Kidney epithelial cell (primary cell): ENCODE data around the gene HDDC3. TPM values are rescaled to one million over a fixed set of nuclear protein-coding genes. Genes with fewer than 3 reads are reported as not detected.

Experiments
- DNase-seq: peaks from one replicate; pipeline ENCODE4 v3.0.0-alpha.2; 2010; ENCODE audit warnings: low read depth
- H3K27me3 ChIP-seq: 2 replicates; pipeline ENCODE4 v1.6.0; 2011; ENCODE audit warnings: low read length; ENCODE audit not compliant: control insufficient read depth, insufficient read depth
- H3K36me3 ChIP-seq: 2 replicates; pipeline ENCODE4 v1.5.1; 2011; ENCODE audit warnings: low read length; ENCODE audit not compliant: control insufficient read depth, insufficient read depth
- H3K4me3 ChIP-seq: 2 replicates; pipeline ENCODE4 v1.5.1; 2011; ENCODE audit warnings: low read depth, mild to moderate bottlenecking, control low read depth, low read length
- CTCF ChIP-seq: IDR thresholded peaks from 2 replicates; pipeline ENCODE4 v1.5.1; 2011; ENCODE audit warnings: mild to moderate bottlenecking, moderate library complexity, low read length, control low read depth, inconsistent platforms; ENCODE audit not compliant: insufficient read depth, poor library complexity, severe bottlenecking
- total RNA-seq: library from RNA; depleted of rRNA; stranded (reverse); fragments of >200 nt; gene quantifications from 2 replicates; pipeline ENCODE4 v1.2.3, GENCODE V29; 2015

The HDDC3 gene
- total RNA-seq, 1 donor from 2014 or later: 20.0 TPM

GRCh38 chr15:90893175-90894090, 38.9 kb downstream of the HDDC3 start:
- Histone ChIP-seq H3K27me3 (no peaks in the 10 kb centered on the region), H3K36me3 (no peaks in the 10 kb centered on the region), H3K4me3 (no peak overlapping the region)
- no peak for DNase-seq
- peak; percentile 18 for TF ChIP-seq CTCF

GRCh38 chr15:90892498-90893174, 39.7 kb downstream of the HDDC3 start:
- Histone ChIP-seq H3K36me3 (no peaks in the 10 kb centered on the region), H3K27me3 (no peaks in the 10 kb centered on the region), H3K4me3 (no peak overlapping the region)
- no peak for TF ChIP-seq CTCF
- DNase-seq: no peak

GRCh38 chr15:90892023-90892422, 40.3 kb downstream of the HDDC3 start:
- Histone ChIP-seq H3K4me3 (no peak overlapping the region), H3K36me3 (no peaks in the 10 kb centered on the region), H3K27me3 (no peaks in the 10 kb centered on the region)
- DNase-seq: no peak
- TF ChIP-seq CTCF: no peak

GRCh38 chr15:90891346-90891949, 40.9 kb downstream of the HDDC3 start:
- no peak for TF ChIP-seq CTCF
- DNase-seq: no peak
- Histone ChIP-seq H3K27me3 (no peaks in the 10 kb centered on the region), H3K36me3 (no peaks in the 10 kb centered on the region), H3K4me3 (no peak overlapping the region)

- DNase-seq: no peak
- Histone ChIP-seq H3K36me3 (no peaks in the 10 kb centered on the region), H3K4me3 (no peak overlapping the region), H3K27me3 (no peaks in the 10 kb centered on the region)
- no peak for TF ChIP-seq CTCF
Observed at GRCh38 chr15:90890839-90891238, 41.5 kb downstream of the HDDC3 start.
